IMR-90 (cell line): ENCODE results near the gene MOV10L1. TPM values are rescaled to one million over a fixed set of nuclear protein-coding genes. Genes with fewer than 3 reads are reported as not detected.
A peak's percentile ranks its signal among the peaks of the same experiment; 100 is the strongest.

Source experiments
- ATAC-seq: fragments of 200-7000 bp; cut with Tn5 transposase; 2 replicates; pipeline ENCODE4 v1.9.1; 2020; ENCODE audit warnings: low read depth, mild to moderate bottlenecking, moderate library complexity
- BruUV-seq: library from RNA; stranded (reverse); fragments of 400-500 nt; replicated peaks from 2 replicates; lab custom pipeline; 2021; lab: Mats Ljungman, UMichigan
- CTCF ChIA-PET: fragments of 300-600 bp; formaldehyde crosslinking; extraction: SDS; loops from one replicate; lab custom pipeline; 2021; ENCODE audit warnings: antibody characterized with exemption; lab: Yijun Ruan, JAX
- POLR2A ChIA-PET: fragments of 300-600 bp; sonication (Branson Sonifier 250); formaldehyde crosslinking; loops from one replicate; lab custom pipeline; 2022; ENCODE audit warnings: antibody characterized with exemption; ENCODE audit not compliant: unreplicated experiment; lab: Charles Lee
- DNase-seq: peaks from one replicate; pipeline ENCODE4 v3.0.0; 2013
- H2AFZ ChIP-seq: replicated peaks from 2 replicates; pipeline ENCODE3; 2013; ENCODE audit warnings: low read length, mild to moderate bottlenecking; ENCODE audit not compliant: poor library complexity
- H2AK5ac ChIP-seq: 2 replicates; pipeline ENCODE4 v1.6.1; 2013; ENCODE audit warnings: low read depth, low read length, inconsistent platforms
- H2AK9ac ChIP-seq: replicated peaks from 2 replicates; pipeline ENCODE3; 2013; ENCODE audit warnings: mild to moderate bottlenecking, low read depth, low read length, moderate library complexity; ENCODE audit not compliant: poor library complexity
- H2BK120ac ChIP-seq: 2 replicates; pipeline ENCODE4 v1.6.1; 2013; ENCODE audit warnings: low read depth, low read length, inconsistent platforms
- H2BK15ac ChIP-seq: 3 replicates; pipeline ENCODE4 v1.6.1; 2013; ENCODE audit warnings: low read depth, low read length, inconsistent platforms
- H2BK20ac ChIP-seq: 2 replicates; pipeline ENCODE4 v1.6.1; 2013; ENCODE audit warnings: low read depth, mild to moderate bottlenecking, inconsistent platforms, low read length, moderate library complexity
- H2BK5ac ChIP-seq: 2 replicates; pipeline ENCODE4 v1.6.1; 2013; ENCODE audit warnings: mild to moderate bottlenecking, low read depth, low read length, inconsistent platforms; ENCODE audit not compliant: poor library complexity, severe bottlenecking
- H3K14ac ChIP-seq: replicated peaks from 2 replicates; pipeline ENCODE4 v1.6.1; 2013; ENCODE audit warnings: low read depth, low read length, inconsistent platforms
- H3K18ac ChIP-seq: 2 replicates; pipeline ENCODE4 v1.6.1; 2013; ENCODE audit warnings: low read depth, low read length, control low read depth
- H3K23ac ChIP-seq: 2 replicates; pipeline ENCODE4 v1.6.1; 2013; ENCODE audit warnings: low read depth, low read length, inconsistent platforms
- H3K27ac ChIP-seq: 2 replicates; pipeline ENCODE4 v1.5.1; 2013; ENCODE audit warnings: mild to moderate bottlenecking, control low read depth, low read length; ENCODE audit not compliant: insufficient read depth
- H3K27me3 ChIP-seq: 2 replicates; pipeline ENCODE4 v1.6.1; 2013; ENCODE audit warnings: low read length; ENCODE audit not compliant: control insufficient read depth, insufficient read depth
- H3K36me3 ChIP-seq: 2 replicates; pipeline ENCODE4 v1.6.1; 2013; ENCODE audit warnings: low read length, mixed read lengths; ENCODE audit not compliant: control insufficient read depth, insufficient read depth
- H3K4ac ChIP-seq: 2 replicates; pipeline ENCODE4 v1.6.1; 2013; ENCODE audit warnings: low read depth, low read length, inconsistent platforms
- H3K4me1 ChIP-seq: 2 replicates; pipeline ENCODE4 v1.6.1; 2013; ENCODE audit warnings: low read length, mixed read lengths; ENCODE audit not compliant: control insufficient read depth, insufficient read depth
- H3K4me2 ChIP-seq: 2 replicates; pipeline ENCODE4 v1.6.1; 2013; ENCODE audit warnings: low read depth, mild to moderate bottlenecking, control low read depth, low read length, moderate library complexity
- H3K4me3 ChIP-seq: 2 replicates; pipeline ENCODE4 v1.5.1; 2013; ENCODE audit warnings: low read depth, mild to moderate bottlenecking, control low read depth, low read length, moderate library complexity; ENCODE audit not compliant: insufficient read depth
- H3K56ac ChIP-seq: 2 replicates; pipeline ENCODE4 v1.6.1; 2013; ENCODE audit warnings: low read length, inconsistent platforms; ENCODE audit not compliant: insufficient read depth; ENCODE audit errors: extremely low read depth
- H3K79me1 ChIP-seq, 2 experiments: 2 replicates each; pipeline ENCODE4 v1.6.1; 2013; ENCODE audit warnings: low read length in 2 of 2, inconsistent platforms in 1 of 2, low read depth in 1 of 2
- H3K9ac ChIP-seq: 2 replicates; pipeline ENCODE4 v1.6.1; 2013; ENCODE audit warnings: low read depth, low read length, control low read depth
- H3K9me1 ChIP-seq: 2 replicates; pipeline ENCODE4 v1.6.1; 2013; ENCODE audit warnings: low read length, inconsistent platforms; ENCODE audit not compliant: insufficient read depth
- H3K9me3 ChIP-seq: 2 replicates; pipeline ENCODE4 v1.6.1; 2013; ENCODE audit warnings: low read length; ENCODE audit not compliant: control insufficient read depth, insufficient read depth
- H4K20me1 ChIP-seq: 2 replicates; pipeline ENCODE4 v1.6.1; 2013; ENCODE audit warnings: low read length, inconsistent platforms; ENCODE audit not compliant: insufficient read depth
- H4K5ac ChIP-seq: 2 replicates; pipeline ENCODE4 v1.6.1; 2013; ENCODE audit warnings: mild to moderate bottlenecking, low read depth, low read length, control low read depth
- H4K8ac ChIP-seq, 2 experiments: 2 replicates each; pipeline ENCODE4 v1.6.1; 2013; ENCODE audit warnings: low read depth in 2 of 2, low read length in 2 of 2, control low read depth in 1 of 2, inconsistent platforms in 1 of 2
- H4K91ac ChIP-seq: 2 replicates; pipeline ENCODE4 v1.6.1; 2013; ENCODE audit warnings: low read depth, low read length, inconsistent platforms; ENCODE audit not compliant: insufficient read depth
- BHLHE40 ChIP-seq: fragments of 150-350 bp; IDR thresholded peaks from 2 replicates; pipeline ENCODE4 v1.6.1; 2016; ENCODE audit warnings: mild to moderate bottlenecking, low read depth, low read length
- CEBPB ChIP-seq: IDR thresholded peaks from 2 replicates; pipeline ENCODE4 v1.6.1; 2012; ENCODE audit warnings: low read depth, low read length, improper control_type of control experiment
- CTCF ChIP-seq: conservative IDR thresholded peaks from 2 replicates; pipeline ENCODE4 v1.5.1; 2012; ENCODE audit warnings: mild to moderate bottlenecking, low read depth, low read length, improper control_type of control experiment
- ELK1 ChIP-seq: fragments of 150-350 bp; IDR thresholded peaks from 2 replicates; pipeline ENCODE4 v1.6.1; 2016; ENCODE audit warnings: low read depth, mild to moderate bottlenecking, low read length, moderate library complexity, borderline replicate concordance
- FOS ChIP-seq: fragments of 150-350 bp; IDR thresholded peaks from 2 replicates; pipeline ENCODE4 v1.6.1; 2016; ENCODE audit warnings: low read depth, low read length
- MAFK ChIP-seq: IDR thresholded peaks from 2 replicates; pipeline ENCODE4 v1.6.1; 2012; ENCODE audit warnings: low read depth, low read length, improper control_type of control experiment
- MXI1 ChIP-seq: IDR thresholded peaks from 2 replicates; pipeline ENCODE4 v1.6.1; 2012; ENCODE audit warnings: low read depth, mild to moderate bottlenecking, low read length, moderate library complexity, borderline replicate concordance
- NFE2L2 ChIP-seq: fragments of 150-350 bp; IDR thresholded peaks from 2 replicates; pipeline ENCODE4 v1.6.1; 2016; ENCODE audit warnings: low read depth, mild to moderate bottlenecking, low read length
- POLR2A ChIP-seq: IDR thresholded peaks from 2 replicates; pipeline ENCODE4 v1.6.1; 2012; ENCODE audit warnings: mild to moderate bottlenecking, low read depth, low read length
- RAD21 ChIP-seq: IDR thresholded peaks from 2 replicates; pipeline ENCODE4 v1.6.1; 2012; ENCODE audit warnings: low read length, improper control_type of control experiment
- RCOR1 ChIP-seq: IDR thresholded peaks from 2 replicates; pipeline ENCODE4 v1.6.1; 2012; ENCODE audit warnings: mild to moderate bottlenecking, low read length, improper control_type of control experiment; ENCODE audit not compliant: insufficient replicate concordance
- RFX5 ChIP-seq: IDR thresholded peaks from 2 replicates; pipeline ENCODE4 v1.8.0; 2012; ENCODE audit warnings: low read depth, mild to moderate bottlenecking, low read length, moderate library complexity
- SMC3 ChIP-seq: fragments of 150-350 bp; IDR thresholded peaks from 2 replicates; pipeline ENCODE4 v1.6.1; 2016; ENCODE audit warnings: low read depth, mild to moderate bottlenecking, antibody characterized with exemption, low read length, moderate library complexity
- WGBS, 2 experiments: methylation state at CpG; one replicate each; pipeline versions ENCODE4 v1.1.5 to v1.1.7; 2013; ENCODE audit warnings: missing lambda C conversion rate in 2 of 2; ENCODE audit not compliant: insufficient read length in 1 of 2; ENCODE audit errors: extremely low coverage in 2 of 2; 5-methylcytosine and 5-hydroxymethylcytosine counted together
- dilution Hi-C: fragments of 300-500 bp; cut with HindIII; formaldehyde crosslinking; loops from one replicate; pipeline ENCODE4 v1.14.3; 2018; ENCODE audit warnings: low sequenced_read_pairs; ENCODE audit not compliant: unreplicated experiment
- in situ Hi-C: fragments of 300-500 bp; cut with MboI; formaldehyde crosslinking; loops from 3 replicates; pipeline ENCODE4 v1.14.3; 2019; ENCODE audit warnings: low sequenced_read_pairs, inconsistent platforms, mixed read lengths
- intact Hi-C: fragments of 100-400 bp; cut with micrococcal nuclease; formaldehyde crosslinking; loops from 2 replicates; pipeline ENCODE4 v1.10.0; 2022
- polyA plus RNA-seq, 3 experiments: library from polyadenylated mRNA; depleted of rRNA; stranded (reverse); fragments of >200 nt; gene quantifications; 2 replicates each; pipeline ENCODE4 v1.2.3, GENCODE V29; 2012; ENCODE audit warnings: low replicate concordance in 1 of 3
- total RNA-seq: library from RNA; depleted of rRNA; stranded (reverse); fragments of >200 nt; gene quantifications from 2 replicates; pipeline ENCODE4 v1.2.3, GENCODE V29; 2012
- TF ChIP-seq, protein P1 (sequence below): fragments of 150-350 bp; IDR thresholded peaks from 2 replicates; pipeline ENCODE4 v1.6.1; 2017; ENCODE audit warnings: mild to moderate bottlenecking, antibody characterized with exemption, low read length, low read depth

Gene MOV10L1
- total and polyA plus RNA-seq, 2 of the 4 experiments (the other 2 are of a cell fraction) = 0.72 to 1.4 TPM

GRCh38 chr22:50186761-50187523 lies 97.1 kb downstream of the MOV10L1 start:
- Histone ChIP-seq H3K27me3 (no peaks in the 10 kb centered on the region), H3K4me3 (peak overlapping the region; percentile 59), H3K27ac (peak overlapping the region; percentile 63; the same call in 1 of the 2 replicates), H2BK20ac (no peak overlapping the region), H3K4me1 (peaks cover 25% of the 10 kb centered on the region), H3K9ac (peak overlapping the region; percentile 37), H3K18ac (no peak overlapping the region; the same call in 1 of the 2 replicates), H3K14ac (peak overlapping the region; percentile 91), H3K56ac (no peak overlapping the region), H2BK5ac (no peak overlapping the region), H4K20me1 (peaks cover 28% of the 10 kb centered on the region), H4K8ac (peak overlapping the region; percentile 29 to 42; a peak in 3 of 4 replicates), H3K23ac (peak overlapping the region; percentile 95; the same call in 1 of the 2 replicates), H3K79me1 (peaks cover 14 to 52% of the 10 kb centered on the region in 2 experiments), H3K36me3 (peaks cover 4% of the 10 kb centered on the region; the same call in 1 of the 2 replicates), H3K9me3 (no peaks in the 10 kb centered on the region), H2AFZ (peak overlapping the region; percentile 75), H2AK9ac (peak overlapping the region; percentile 90), H2BK15ac (no peak overlapping the region), H2AK5ac (peak overlapping the region; percentile 58), H4K91ac (no peak overlapping the region), H3K9me1 (peaks cover 7% of the 10 kb centered on the region), H3K4me2 (peak overlapping the region; percentile 89), H2BK120ac (no peak overlapping the region), H3K4ac (peak overlapping the region; percentile 67), H4K5ac (no peak overlapping the region; the same call in 1 of the 2 replicates)
- dilution Hi-C loops (no loop called here), intact Hi-C loops (loop anchor here (1.0 kb wide), 1 partner anchor 40 kb away; no protein-coding TSS in a partner anchor), in situ Hi-C loops (no loop called here)
- WGBS, 2 experiments = 21% methylated on average over 9 of the region's 26 CpGs; no CpG with 5 or more reads in 1 of the 2 experiments
- BruUV-seq = no TSS peak
- DNase-seq = peak; percentile 25
- ChIA-PET POLR2A (no interaction called here), CTCF (no interaction called here)
- no peak for ATAC-seq
- TF ChIP-seq CEBPB (no peak), FOS (no peak), SMC3 (no peak), CTCF (no peak), POLR2A (no peak), ELK1 (no peak), NFE2L2 (no peak), RCOR1 (no peak), BHLHE40 (no peak), RAD21 (no peak), MXI1 (no peak), MAFK (no peak), RFX5 (no peak)
- TF ChIP-seq, protein P1, sequence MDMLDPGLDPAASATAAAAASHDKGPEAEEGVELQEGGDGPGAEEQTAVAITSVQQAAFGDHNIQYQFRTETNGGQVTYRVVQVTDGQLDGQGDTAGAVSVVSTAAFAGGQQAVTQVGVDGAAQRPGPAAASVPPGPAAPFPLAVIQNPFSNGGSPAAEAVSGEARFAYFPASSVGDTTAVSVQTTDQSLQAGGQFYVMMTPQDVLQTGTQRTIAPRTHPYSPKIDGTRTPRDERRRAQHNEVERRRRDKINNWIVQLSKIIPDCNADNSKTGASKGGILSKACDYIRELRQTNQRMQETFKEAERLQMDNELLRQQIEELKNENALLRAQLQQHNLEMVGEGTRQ = no peak
